HG02798 (cell line): Measurements from ENCODE around the gene WNK1.
A peak's percentile ranks its signal among the peaks of the same experiment; 100 is the strongest.
"Not testable (repeated sequence)": the region's sequence is repeated elsewhere in the genome, so short reads cannot be mapped to it uniquely, and the experiment has no call there.

Source experiments
- ATAC-seq: cut with Tn5 transposase; IDR thresholded peaks from one replicate; pipeline ENCODE4 v1.9.1; 2021; ENCODE audit warnings: mild to moderate bottlenecking; ENCODE audit not compliant: unreplicated experiment, poor library complexity

WNK1 gene

DNA sequence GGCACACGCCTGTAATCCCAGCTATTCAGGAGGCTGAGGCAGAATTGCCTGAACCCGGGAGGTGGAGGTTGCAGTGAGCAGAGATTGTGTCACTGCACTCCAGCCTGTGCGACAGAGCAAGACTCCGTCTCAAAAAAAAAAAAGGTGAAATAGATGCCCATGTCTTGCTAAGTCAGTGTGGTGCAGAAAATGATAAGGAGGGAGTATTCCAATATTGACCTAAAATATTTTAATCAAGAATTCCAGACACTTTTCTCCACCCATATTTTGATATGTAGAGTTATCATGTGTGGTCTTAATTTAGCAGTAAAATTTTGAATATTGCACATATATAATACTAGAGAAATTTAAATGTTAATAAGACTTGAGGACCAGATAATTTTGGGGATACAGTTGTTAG, 57.7 kb downstream of the WNK1 start:
- no peak for ATAC-seq

- peak; percentile 54 for ATAC-seq
Observed at GRCh38 chr12:810671-811415, 58.5 kb downstream of the WNK1 start.

DNA sequence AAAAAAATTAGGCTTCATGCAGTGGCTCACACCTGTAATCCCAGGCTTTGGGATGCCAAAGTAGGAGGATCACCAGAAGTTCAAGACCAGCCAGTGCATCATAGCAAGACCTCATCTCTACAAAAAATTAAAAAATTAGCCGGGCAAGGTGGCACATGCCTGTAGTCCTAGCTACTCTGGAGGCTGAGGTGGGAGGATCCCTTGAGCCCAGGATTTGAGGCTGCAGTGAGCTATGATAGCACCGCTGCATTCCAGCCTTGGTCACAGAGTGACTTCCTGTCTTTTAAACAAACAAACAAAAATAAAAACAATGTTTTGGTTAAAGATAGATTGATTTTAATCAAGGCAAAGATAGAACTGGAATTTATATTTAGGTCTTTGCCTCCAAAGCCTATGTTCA, 60.6 kb downstream of the WNK1 start:
- ATAC-seq: no peak

DNA sequence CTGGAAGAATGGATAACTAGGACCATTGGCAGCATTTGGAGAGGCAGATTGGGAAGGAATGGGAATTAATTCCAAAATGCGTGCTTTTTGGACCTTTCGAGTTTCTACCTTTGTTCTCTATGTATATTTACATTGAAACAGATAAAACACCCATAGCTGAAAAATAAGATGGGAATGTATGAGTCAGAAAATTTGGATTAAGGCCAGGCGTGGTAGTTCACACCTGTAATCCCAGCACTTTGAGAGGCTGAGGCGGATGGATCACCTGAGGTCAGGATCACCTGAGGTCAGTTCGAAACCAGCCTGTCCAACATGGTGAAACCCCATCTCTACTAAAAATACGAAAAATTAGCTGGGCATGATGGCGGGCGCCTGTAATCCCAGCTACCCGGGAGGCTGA, 65.1 kb downstream of the WNK1 start:
- not testable (repeated sequence) for ATAC-seq

GRCh38 chr12:817941-818600, 65.7 kb downstream of the WNK1 start:
- ATAC-seq: no peak

GRCh38 chr12:818733-819132, 66.4 kb downstream of the WNK1 start:
- ATAC-seq: no peak

DNA sequence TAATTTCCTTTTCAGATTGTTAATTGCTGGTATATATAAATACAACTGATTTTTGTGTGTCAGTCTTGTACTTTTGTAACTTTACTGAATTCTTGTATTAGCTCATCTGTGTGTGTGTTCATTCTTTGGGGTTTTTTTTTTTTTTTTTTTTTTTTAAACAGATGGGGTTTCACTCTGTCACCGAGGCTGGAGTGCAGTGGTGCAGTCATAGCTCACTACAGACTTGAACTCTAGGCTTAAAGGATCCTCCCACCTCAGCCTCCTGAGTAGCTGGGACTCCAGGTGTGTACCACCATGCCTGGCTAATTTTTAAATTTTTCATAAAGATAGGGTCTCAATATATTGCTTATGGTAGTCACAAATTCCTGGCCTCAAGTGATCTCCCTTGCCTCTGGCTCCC, 68.0 kb downstream of the WNK1 start:
- ATAC-seq: no peak

DNA sequence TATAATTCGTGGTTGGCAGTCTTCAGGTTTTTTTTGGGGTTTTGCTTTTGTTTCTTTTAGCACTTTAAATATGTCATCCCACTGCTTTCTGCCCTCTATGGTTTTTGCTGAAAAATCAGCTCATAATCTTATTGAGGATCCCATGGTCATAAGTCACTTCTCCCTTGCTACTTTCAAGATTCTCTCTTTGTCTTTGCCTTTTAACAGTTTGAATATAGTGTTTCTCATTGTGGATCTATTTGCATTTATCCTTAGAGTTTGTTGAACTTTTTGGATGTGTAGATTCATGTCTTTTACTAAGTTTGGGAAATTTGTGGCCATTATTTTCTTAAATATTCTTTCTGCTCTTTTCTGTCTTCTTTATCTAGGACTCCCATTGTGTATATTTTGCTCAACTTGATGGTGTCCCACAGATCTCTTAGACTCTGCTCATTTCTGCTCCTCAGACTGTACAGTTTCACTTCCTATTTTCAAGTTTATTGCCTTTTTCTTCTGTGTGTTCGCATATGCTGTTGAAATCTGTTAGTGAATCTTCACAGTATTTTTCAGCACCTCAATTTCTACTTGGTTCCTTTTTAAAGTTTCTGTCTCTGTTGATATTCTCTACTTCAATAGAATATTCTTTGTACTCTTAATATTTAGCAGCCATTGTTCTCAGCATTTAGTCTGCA, 70.8 kb downstream of the WNK1 start:
- peak; percentile 87 for ATAC-seq

GRCh38 chr12:826331-826730, 74.0 kb downstream of the WNK1 start:
- no peak for ATAC-seq

GRCh38 chr12:828726-829395, 76.5 kb downstream of the WNK1 start:
- no peak for ATAC-seq

- no peak for ATAC-seq
Observed at GRCh38 chr12:830111-830867, 77.9 kb downstream of the WNK1 start.

GRCh38 chr12:835754-836518, 83.6 kb downstream of the WNK1 start:
- ATAC-seq: no peak

DNA sequence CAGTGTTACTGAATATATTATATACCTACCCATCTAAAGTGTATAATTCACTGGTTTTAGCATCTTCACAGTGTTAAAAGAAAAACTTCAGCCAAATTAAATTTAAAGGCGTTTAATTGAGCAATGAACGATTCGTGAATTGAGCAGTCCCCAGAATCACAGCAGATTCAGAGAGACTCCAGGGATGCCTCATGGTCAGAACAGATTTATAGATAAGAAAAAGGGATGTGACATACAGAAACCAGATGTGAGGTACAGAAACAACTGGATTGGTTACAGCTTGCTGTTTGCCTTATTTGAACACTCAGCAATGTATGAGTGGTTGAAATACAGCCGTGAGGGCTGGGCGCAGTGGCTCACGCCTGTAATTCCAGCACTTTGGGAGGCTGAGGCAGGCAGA, 84.6 kb downstream of the WNK1 start:
- no peak for ATAC-seq

DNA sequence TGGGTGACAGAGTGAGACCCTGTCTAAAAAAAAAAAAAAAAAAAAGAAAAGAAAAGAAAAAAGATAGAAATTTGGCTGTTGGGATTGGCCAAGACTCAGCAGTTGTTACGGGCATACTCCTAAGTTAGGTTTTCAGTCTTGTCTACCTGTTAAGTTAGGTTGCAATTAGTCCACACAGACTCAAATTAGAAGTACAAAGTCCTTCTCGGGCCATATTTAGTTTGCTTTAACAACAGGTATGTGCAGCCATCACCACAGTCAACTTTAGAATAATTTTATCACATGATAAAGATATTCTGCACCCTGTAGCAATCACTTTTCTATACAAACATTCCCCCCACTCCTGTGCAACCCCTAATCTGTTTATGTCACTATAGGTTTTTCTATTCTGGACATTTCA, 85.2 kb downstream of the WNK1 start:
- no peak for ATAC-seq

GRCh38 chr12:843609-844008, 91.2 kb downstream of the WNK1 start:
- no peak for ATAC-seq

- ATAC-seq: no peak
Observed at GRCh38 chr12:846421-846820, 94.0 kb downstream of the WNK1 start.

- no peak for ATAC-seq
Observed at GRCh38 chr12:848173-848865, 95.9 kb downstream of the WNK1 start.

DNA sequence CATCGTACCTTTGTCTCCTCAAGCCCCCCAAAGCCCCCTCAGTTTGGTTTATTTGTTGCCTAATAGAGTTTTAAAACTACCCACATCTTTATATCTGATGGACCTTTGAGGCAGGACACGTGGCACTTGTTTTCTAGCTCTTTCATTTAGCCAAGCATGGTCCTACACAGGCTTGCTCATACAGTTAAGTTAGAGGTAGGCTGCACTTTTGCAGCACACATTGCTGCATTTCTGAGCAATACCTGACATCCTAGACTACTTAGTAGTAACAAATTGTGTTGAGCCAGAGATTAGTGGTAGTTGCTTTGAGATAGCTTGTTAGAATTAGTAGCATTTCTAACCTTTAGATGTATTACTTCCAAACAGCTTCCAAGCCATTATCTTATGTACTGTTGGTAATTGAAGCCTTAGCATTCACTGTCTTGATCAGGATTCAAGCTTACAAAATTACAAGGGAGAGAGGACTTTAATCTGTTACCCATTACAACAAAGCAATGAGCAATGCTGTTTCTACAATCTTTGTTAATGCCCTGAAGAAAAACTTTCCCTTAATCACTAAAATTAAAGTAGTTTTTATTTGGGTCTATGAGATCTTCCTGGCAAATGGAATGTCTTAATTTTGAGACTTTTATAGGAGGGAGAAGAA, 96.6 kb downstream of the WNK1 start:
- ATAC-seq: no peak
